K562 (cell line): ENCODE measurements around the gene CCDC71L. TPM values are rescaled to one million over a fixed set of nuclear protein-coding genes. Genes with fewer than 3 reads are reported as not detected.

Experiments
- CBFA2T2 ChIP-seq: fragments of 450-650 bp; conservative IDR thresholded peaks from 2 replicates; pipeline ENCODE4 v1.6.1; 2017; ENCODE audit warnings: mild to moderate bottlenecking
- CTBP1 ChIP-seq: fragments of 450-650 bp; IDR thresholded peaks from 2 replicates; pipeline ENCODE4 v1.6.1; 2016; ENCODE audit warnings: borderline replicate concordance
- FOSL1 ChIP-seq: fragments of 200-800 bp; sonication (Bioruptor generic); conservative IDR thresholded peaks from 2 replicates; pipeline ENCODE4 v1.6.1; 2016; ENCODE audit warnings: missing genetic modification characterization, missing compliant biosample characterization
- HDAC2 ChIP-seq: fragments of 450-650 bp; IDR thresholded peaks from 2 replicates; pipeline ENCODE4 v1.6.1; 2016; ENCODE audit warnings: mild to moderate bottlenecking
- HLTF ChIP-seq: fragments of 450-650 bp; IDR thresholded peaks from 2 replicates; pipeline ENCODE4 v1.6.1; 2016
- HMG20A ChIP-seq: fragments of 450-650 bp; formaldehyde crosslinking; conservative IDR thresholded peaks from 2 replicates; pipeline ENCODE4 v1.4.0; 2020; ENCODE audit warnings: mild to moderate bottlenecking, mixed read lengths
- MTA3 ChIP-seq: fragments of 450-650 bp; formaldehyde crosslinking; IDR thresholded peaks from 2 replicates; pipeline ENCODE4 v1.6.1; 2017; ENCODE audit warnings: mild to moderate bottlenecking, borderline replicate concordance
- NFE2L1 ChIP-seq: fragments of 450-650 bp; IDR thresholded peaks from 2 replicates; pipeline ENCODE4 v1.6.1; 2016; ENCODE audit warnings: missing genetic modification characterization, low read depth, mild to moderate bottlenecking, missing compliant biosample characterization, moderate library complexity, borderline replicate concordance
- NFIC ChIP-seq: fragments of 450-650 bp; IDR thresholded peaks from 2 replicates; pipeline ENCODE4 v1.6.1; 2017; ENCODE audit warnings: mild to moderate bottlenecking, inconsistent platforms
- NFRKB ChIP-seq: fragments of 450-650 bp; IDR thresholded peaks from 2 replicates; pipeline ENCODE4 v1.6.1; 2016; ENCODE audit warnings: low read depth
- NR2F6 ChIP-seq: fragments of 450-650 bp; formaldehyde crosslinking; IDR thresholded peaks from 2 replicates; pipeline ENCODE4 v1.4.0; 2020; ENCODE audit warnings: mild to moderate bottlenecking
- NRF1 ChIP-seq, 2 experiments: fragments of 450-650 bp; IDR thresholded peaks in 1 of 2; conservative IDR thresholded peaks in 1 of 2; 2 replicates each; pipeline ENCODE4 v1.6.1; 2014; ENCODE audit warnings: mild to moderate bottlenecking in 2 of 2
- PHTF2 ChIP-seq: fragments of 250-450 bp; sonication (Bioruptor Pico); IDR thresholded peaks from 2 replicates; pipeline ENCODE4 v1.5.0; 2021; ENCODE audit warnings: mild to moderate bottlenecking
- PTRF ChIP-seq: fragments of 450-650 bp; IDR thresholded peaks from 2 replicates; pipeline ENCODE4 v1.6.1; 2016; ENCODE audit warnings: mild to moderate bottlenecking, missing genetic modification characterization, missing compliant biosample characterization
- SETDB1 ChIP-seq: IDR thresholded peaks from one replicate; pipeline ENCODE4 v1.6.1; 2012; ENCODE audit warnings: low read length, control low read depth, inconsistent platforms
- SRSF1 ChIP-seq: fragments of 200-400 bp; formaldehyde crosslinking; IDR thresholded peaks from 2 replicates; pipeline ENCODE4 v1.6.1; 2017; ENCODE audit warnings: mild to moderate bottlenecking, low read depth, low read length, moderate library complexity
- TGIF2 ChIP-seq: sonication (generic); formaldehyde crosslinking; IDR thresholded peaks from 2 replicates; pipeline ENCODE4 v1.8.1; 2022; ENCODE audit warnings: mild to moderate bottlenecking, missing genetic modification reagents, moderate library complexity
- TOE1 ChIP-seq, 2 experiments: fragments of 450-650 bp in 1 of 2; sonication (generic) in 1 of 2; formaldehyde crosslinking in 1 of 2; IDR thresholded peaks; 2 replicates each; pipeline versions ENCODE4 v1.7.1 to v1.8.0; 2016 to 2022; ENCODE audit warnings: borderline replicate concordance in 2 of 2, mild to moderate bottlenecking in 2 of 2, antibody characterized with exemption in 1 of 2, inconsistent platforms in 1 of 2, low read depth in 1 of 2, missing genetic modification reagents in 1 of 2, moderate library complexity in 1 of 2
- ZNF146 ChIP-seq: IDR thresholded peaks from one replicate; pipeline ENCODE4 v1.6.1; 2018; ENCODE audit warnings: missing compliant biosample characterization; ENCODE audit not compliant: unreplicated experiment
- ZNF175 ChIP-seq: fragments of 200-800 bp; sonication (Bioruptor generic); IDR thresholded peaks from 2 replicates; pipeline ENCODE4 v1.6.1; 2016; ENCODE audit warnings: low read depth, mild to moderate bottlenecking, missing genetic modification characterization, missing compliant biosample characterization
- polyA plus RNA-seq, 8 experiments: library from polyadenylated mRNA; depleted of rRNA in 4 of 8; stranded (reverse) in 5 of 8; unstranded in 3 of 8; fragments of >200 nt; fragmentation: Nextera tagmentation in 2 of 8; fragmentation: Illumina TruSeq in 1 of 8; extraction: Ambion mirVana in 2 of 8; extraction: Trizol in 1 of 8; gene quantifications; 2 replicates each; pipeline versions ENCODE4 v1.2.1 to v1.2.3, GENCODE V29; 2011 to 2014; ENCODE audit warnings: inconsistent platforms in 1 of 8, missing spikeins in 1 of 8
- total RNA-seq, 7 experiments: library from RNA; depleted of rRNA in 6 of 7; stranded (reverse); fragments of >200 nt in 6 of 7; fragmentation: Illumina TruSeq in 2 of 7; extraction: Trizol in 2 of 7; gene quantifications; 2 replicates each; pipeline versions ENCODE4 v1.2.1 to v1.2.3, GENCODE V29; 2011 to 2021; ENCODE audit warnings: low replicate concordance in 1 of 7
- TF ChIP-seq, protein P1 (sequence below), 3 experiments: IDR thresholded peaks in 2 of 3; conservative IDR thresholded peaks in 1 of 3; 2 replicates each; pipeline ENCODE4 v1.5.1; 2011 to 2012; ENCODE audit warnings: low read length in 3 of 3, mild to moderate bottlenecking in 3 of 3, control low read depth in 2 of 3, improper control_type of control experiment in 1 of 3, inconsistent platforms in 1 of 3, low read depth in 1 of 3, mixed read lengths in 1 of 3, moderate library complexity in 1 of 3; ENCODE audit not compliant: insufficient read depth in 2 of 3
- TF ChIP-seq, protein P2 (sequence below): IDR thresholded peaks from 2 replicates; pipeline ENCODE4 v1.6.1; 2012; ENCODE audit warnings: low read depth, low read length, improper control_type of control experiment, borderline replicate concordance
- TF ChIP-seq, protein P3 (sequence below): fragments of 450-650 bp; formaldehyde crosslinking; IDR thresholded peaks from 2 replicates; pipeline ENCODE4 v1.4.0; 2022; ENCODE audit warnings: missing genetic modification characterization

Gene CCDC71L
- total and polyA plus RNA-seq, 9 of the 15 experiments (the other 6 are each of a cell fraction or from before 2014, with no cell fraction given), result 5.7 to 108 (median 25.4) TPM

DNA sequence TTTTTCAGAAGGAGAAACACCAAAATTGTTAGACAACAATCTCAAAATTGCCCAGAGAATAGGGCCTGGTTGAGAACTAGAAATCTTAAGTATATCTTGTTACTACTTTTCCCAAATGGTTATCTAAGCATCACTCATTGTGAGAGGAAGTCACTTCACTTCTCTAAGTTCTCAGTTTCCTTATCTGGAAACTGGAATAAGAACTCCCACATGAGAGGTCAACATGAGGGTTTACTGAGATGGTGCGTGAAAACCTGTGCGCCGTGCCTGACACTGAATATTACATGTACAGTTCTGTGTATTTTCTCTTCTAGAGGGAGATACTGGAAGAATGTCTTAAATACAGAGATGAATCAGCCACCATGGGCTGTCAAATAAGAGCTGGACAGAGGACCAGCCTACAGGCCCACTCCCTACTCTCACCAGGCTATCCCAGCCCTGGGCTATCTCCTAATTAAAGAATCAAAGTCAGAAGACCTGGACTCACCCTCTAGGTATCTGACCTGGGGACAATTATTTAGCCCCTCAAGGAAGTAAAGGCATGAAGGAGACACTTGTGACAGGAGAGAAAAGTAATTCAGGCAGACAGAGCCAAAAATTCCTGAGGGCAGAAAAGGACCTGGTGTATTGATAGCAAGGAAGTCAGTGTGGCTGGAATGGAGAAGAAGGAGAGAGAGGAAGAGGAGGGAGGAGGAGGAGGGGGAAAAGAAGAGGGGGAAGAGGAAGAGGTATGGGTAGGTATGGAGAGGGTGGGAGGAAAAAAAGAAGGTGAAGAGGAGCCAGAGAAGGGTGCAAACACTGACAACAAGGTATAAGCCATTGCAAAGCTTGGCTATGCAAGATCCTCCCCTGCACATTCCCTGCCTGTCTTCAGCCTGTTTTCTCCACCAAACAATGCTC lies 44.9 kb downstream of the CCDC71L start (continued):
- TF ChIP-seq TOE1 (IDR thresholded peaks at IDR 0.05; ENCODE audit: borderline replicate concordance) (peak; percentile 76), TOE1 (CRISPR knock-in tag; IDR thresholded peaks at IDR 0.05; ENCODE audit: borderline replicate concordance, low read depth) (no peak), HLTF (peak; percentile 94), PTRF (tag) (0 out of 2 replicates have a peak, but pooled peaks have one; percentile 5), NR2F6 (no peak), HDAC2 (0 out of 2 replicates have a peak, but pooled peaks have one; percentile 24), NRF1 (conservative IDR thresholded peaks at IDR 0.05 in 1 of 2, IDR thresholded peaks at IDR 0.05 in 1 of 2) (peak; percentile 62 to 63), SRSF1 (no peak), ZNF175 (CRISPR knock-in tag) (0 out of 2 replicates have a peak, but pooled peaks have one; percentile 31), PHTF2 (CRISPR knock-in tag) (no peak), CTBP1 (peak; percentile 73; the same call in 1 of the 2 replicates), FOSL1 (tag) (0 out of 2 replicates have a peak, but pooled peaks have one; percentile 26), HMG20A (CRISPR knock-in tag) (no peak), TGIF2 (CRISPR knock-in tag) (no peak), ZNF146 (CRISPR knock-in tag) (no peak), SETDB1 (no peak), NFE2L1 (tag) (no peak), NFIC (peak; percentile 24; the same call in 1 of the 2 replicates), NFRKB (peak; percentile 71; the same call in 1 of the 2 replicates), CBFA2T2 (peak; percentile 52), MTA3 (no peak)
- TF ChIP-seq, protein P1, sequence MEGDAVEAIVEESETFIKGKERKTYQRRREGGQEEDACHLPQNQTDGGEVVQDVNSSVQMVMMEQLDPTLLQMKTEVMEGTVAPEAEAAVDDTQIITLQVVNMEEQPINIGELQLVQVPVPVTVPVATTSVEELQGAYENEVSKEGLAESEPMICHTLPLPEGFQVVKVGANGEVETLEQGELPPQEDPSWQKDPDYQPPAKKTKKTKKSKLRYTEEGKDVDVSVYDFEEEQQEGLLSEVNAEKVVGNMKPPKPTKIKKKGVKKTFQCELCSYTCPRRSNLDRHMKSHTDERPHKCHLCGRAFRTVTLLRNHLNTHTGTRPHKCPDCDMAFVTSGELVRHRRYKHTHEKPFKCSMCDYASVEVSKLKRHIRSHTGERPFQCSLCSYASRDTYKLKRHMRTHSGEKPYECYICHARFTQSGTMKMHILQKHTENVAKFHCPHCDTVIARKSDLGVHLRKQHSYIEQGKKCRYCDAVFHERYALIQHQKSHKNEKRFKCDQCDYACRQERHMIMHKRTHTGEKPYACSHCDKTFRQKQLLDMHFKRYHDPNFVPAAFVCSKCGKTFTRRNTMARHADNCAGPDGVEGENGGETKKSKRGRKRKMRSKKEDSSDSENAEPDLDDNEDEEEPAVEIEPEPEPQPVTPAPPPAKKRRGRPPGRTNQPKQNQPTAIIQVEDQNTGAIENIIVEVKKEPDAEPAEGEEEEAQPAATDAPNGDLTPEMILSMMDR (IDR thresholded peaks at IDR 0.05 in 2 of 3, conservative IDR thresholded peaks at IDR 0.05 in 1 of 3; ENCODE audit: insufficient read depth in 2 of 3, low read depth in 1 of 3, low read length in 3 of 3), result no peak
- TF ChIP-seq, protein P2, sequence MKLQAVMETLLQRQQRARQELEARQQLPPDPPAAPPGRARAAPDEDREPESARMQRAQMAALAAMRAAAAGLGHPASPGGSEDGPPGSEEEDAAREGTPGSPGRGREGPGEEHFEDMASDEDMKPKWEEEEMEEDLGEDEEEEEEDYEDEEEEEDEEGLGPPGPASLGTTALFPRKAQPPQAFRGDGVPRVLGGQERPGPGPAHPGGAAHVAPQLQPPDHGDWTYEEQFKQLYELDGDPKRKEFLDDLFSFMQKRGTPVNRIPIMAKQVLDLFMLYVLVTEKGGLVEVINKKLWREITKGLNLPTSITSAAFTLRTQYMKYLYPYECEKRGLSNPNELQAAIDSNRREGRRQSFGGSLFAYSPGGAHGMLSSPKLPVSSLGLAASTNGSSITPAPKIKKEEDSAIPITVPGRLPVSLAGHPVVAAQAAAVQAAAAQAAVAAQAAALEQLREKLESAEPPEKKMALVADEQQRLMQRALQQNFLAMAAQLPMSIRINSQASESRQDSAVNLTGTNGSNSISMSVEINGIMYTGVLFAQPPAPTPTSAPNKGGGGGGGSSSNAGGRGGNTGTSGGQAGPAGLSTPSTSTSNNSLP, result 0 out of 2 replicates have a peak, but pooled peaks have one; percentile 23
- TF ChIP-seq, protein P3, sequence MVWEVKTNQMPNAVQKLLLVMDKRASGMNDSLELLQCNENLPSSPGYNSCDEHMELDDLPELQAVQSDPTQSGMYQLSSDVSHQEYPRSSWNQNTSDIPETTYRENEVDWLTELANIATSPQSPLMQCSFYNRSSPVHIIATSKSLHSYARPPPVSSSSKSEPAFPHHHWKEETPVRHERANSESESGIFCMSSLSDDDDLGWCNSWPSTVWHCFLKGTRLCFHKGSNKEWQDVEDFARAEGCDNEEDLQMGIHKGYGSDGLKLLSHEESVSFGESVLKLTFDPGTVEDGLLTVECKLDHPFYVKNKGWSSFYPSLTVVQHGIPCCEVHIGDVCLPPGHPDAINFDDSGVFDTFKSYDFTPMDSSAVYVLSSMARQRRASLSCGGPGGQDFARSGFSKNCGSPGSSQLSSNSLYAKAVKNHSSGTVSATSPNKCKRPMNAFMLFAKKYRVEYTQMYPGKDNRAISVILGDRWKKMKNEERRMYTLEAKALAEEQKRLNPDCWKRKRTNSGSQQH (CRISPR knock-in tag), result peak; percentile 83; the same call in 1 of the 2 replicates
